ENCODE data around the gene FUT4.
"Not testable (repeated sequence)": the region's sequence is repeated elsewhere in the genome, so short reads cannot be mapped to it uniquely, and the experiment has no call there.

Gene FUT4

DNA sequence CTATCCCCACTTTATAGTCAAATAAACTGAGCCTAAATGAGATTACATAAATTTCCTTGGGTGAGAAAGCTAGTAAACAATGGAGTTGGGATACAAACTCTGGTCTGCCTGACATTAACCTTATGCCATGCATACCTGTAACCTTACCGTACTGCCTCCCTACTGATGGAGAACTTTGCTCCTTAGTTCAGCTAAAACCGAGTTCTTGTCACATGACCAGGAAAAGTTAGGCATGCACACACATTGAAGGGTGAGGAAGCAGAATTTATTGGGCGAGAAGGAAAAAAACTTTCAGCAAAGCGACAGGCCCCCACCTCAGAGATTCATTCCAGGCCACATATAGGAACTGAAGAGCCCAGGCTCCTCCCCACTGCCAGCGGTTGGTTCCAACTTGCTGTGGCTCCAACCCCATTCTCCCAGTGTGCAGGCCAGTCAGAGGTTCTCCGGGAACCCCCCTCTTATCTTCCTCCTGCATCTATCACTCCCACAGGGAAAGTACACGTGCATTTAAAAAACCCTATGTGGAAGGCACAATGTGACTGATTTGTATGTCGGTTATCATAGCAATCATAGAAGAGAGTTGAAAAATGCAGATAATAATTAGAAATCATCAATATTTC is 20.2 kb downstream of the FUT4 start:
- no peak for DNase-seq

DNA sequence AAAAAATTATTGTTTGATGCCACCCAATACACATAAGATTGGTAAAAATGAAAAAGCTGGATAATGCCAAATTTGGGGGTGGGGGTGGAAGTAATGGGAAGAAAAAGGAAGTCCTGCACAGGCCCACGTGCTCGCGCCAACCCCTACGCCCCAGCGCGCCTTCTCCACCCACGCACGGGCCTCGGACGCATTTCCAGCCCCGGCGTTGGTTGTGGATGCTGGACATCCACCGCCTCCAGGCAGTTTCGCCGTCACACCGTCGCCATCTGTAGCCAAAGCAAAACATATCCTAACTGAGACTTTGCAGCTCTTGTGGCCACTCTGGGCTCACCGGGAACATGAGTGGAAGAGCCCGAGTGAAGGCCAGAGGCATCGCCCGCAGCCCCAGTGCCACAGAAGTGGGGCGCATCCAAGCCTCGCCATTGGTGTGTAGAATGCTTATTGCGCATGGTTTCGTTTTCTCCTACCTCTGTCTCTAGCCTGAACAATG is 23.5 kb downstream of the FUT4 start, which contains the start of gene PIWIL4:
Gene PIWIL4, plus strand, starts transcription at position 188 of the 490 bp plus-strand sequence. Its CDS starts 151 bp downstream, at position 339.
- DNase-seq: no peak

DNA sequence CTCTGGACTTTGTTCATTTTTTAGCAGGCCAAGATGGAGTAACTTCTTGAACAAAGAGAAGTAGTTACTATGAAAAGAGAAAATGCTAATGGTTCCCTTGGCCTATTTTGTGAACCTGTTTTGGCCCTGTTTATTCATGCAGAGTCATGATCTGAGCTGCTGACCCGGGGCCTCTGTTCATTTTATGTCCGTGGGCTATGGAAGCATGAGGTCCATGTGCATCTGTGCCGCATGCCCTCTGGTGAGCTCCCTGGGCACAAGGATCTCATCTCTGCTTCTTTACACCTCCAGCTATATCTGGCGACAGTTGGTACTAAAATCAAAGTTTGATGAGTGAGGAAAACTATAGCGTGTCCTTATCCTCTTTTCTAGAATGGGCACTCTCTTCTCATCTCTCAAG is 24.5 kb downstream of the FUT4 start:
- DNase-seq: no peak

DNA sequence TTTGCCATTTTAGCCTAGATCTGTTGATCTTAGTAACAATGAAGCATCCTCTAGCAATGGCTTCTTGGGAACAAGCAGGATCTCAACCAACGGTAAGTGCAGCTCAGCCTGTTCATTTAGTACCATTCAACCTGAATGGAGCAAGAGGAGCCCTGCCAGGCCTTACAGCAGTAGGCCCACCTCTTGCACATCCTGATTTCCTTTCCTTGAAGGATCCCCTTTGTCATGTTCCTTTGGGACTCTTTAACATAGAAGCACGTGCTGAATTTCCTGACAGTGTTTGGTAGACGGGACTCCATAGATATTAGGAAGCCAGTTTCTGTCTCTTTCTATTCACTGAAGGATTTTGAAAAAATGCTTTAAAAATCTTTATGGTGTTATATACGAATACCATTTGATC is 25.0 kb downstream of the FUT4 start:
- no peak for DNase-seq

DNA sequence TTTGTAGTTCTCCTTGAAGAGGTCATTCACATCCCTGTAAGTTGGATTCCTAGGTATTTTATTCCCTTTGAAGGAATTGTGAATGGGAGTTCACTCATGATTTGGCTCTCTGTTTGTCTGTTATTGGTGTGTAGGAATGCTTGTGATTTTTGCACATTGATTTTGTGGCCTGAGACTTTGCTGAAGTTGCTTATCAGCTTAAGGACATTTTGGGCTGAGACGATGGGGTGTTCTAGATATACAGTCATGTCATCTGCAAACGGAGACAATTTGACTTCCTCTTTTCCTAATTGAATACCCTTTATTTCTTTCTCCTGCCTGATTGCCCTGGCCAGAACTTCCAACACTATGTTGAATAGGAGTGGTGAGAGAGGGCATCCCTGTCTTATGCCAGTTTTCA is 29.3 kb downstream of the FUT4 start:
- DNase-seq: not testable (repeated sequence)

DNA sequence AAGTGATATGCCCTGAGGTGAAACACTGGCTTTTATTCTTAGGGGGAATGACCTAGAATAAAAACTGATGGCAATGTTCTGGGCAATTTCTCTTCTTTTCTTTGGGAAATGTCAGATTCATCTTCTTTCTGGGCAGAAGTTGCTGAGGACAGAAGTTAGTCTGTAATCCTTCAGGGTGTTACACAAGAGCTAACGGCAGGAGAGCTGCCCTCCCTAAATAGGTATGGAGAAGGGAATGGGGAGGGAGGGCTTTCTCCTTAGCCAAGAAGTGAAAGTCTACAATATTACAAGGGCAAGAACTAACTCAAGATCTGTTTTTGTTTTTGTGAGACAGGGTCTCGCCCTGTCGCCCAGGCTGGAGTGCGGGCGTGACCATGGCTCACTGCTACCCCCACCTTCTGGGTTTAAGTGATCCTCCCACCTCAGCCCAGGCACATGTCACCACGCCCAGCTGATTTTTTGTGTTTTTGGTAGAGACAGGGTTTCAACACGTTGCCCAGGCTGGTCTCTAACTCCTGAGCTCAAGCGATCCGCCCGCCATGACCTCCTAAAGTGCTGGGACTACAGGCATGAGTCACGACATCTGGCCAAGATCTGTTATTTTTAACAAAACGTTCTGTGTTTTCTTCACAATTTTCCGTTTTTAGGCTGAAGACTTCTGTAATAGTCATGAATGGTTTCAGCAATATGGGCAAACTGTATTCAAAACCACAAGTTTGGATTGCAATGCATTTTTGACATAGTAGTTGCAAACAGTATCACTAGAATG is 30.7 kb downstream of the FUT4 start:
- peak in 1 of 56 donors; percentile 7 for DNase-seq

DNA sequence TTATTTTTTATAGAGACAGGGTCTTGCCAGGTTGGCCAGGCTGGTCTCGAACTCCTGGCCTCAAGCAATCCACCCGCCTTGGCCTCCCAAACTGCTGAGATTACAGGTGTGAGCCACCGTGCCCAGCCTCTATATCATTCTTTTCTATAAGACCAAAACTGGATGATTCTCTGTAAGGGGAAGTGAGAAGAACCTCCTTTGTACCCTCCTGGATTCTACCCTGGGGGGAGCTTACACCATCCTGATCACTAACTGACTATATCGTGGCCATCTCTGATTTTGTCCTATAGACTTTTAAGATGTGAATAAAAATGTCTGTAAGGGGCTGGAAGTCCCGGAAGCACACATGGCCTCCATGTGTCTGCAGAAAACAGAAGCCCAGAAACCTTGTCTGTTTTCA is 32.6 kb downstream of the FUT4 start:
- DNase-seq: no peak

DNA sequence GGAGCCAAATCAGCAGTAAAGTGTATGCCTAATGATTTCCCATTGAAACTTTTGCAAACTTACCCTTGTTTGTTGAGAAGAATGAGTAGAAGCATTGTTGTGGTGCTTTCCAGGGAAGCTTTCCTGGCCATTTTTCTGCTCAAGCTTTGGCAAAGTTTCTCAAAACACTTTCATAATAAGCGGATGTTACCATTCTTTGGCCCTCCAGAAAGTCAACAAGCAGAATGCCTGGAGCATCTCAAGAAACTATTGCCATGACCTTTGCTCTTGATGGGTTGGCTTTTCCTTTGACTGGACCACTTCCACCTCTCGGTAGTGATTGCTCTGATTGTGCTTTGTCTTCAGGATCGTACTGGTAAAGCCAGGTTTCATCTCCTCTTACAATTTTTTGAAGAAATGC is 34.1 kb downstream of the FUT4 start:
- no peak for DNase-seq

DNA sequence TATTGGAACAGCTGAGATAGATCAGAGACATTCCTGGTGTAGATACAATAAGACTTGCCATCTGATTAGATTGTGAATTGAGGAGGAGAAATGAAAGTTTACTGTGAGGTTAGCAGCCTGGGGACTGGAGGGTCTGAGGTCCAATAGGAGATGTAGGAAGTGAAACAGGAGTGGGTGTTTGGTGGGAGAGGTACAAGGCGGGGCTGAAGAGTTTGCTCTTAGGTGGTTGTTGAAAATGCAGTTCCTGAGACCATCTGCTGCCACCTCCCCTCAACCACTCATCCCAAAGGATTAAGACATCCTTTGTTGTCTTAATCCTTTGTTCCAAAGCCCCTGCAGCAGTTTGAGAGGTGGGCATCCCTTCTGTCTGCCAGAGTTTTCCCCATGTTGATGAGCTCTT is 38.2 kb downstream of the FUT4 start:
- DNase-seq: no peak

DNA sequence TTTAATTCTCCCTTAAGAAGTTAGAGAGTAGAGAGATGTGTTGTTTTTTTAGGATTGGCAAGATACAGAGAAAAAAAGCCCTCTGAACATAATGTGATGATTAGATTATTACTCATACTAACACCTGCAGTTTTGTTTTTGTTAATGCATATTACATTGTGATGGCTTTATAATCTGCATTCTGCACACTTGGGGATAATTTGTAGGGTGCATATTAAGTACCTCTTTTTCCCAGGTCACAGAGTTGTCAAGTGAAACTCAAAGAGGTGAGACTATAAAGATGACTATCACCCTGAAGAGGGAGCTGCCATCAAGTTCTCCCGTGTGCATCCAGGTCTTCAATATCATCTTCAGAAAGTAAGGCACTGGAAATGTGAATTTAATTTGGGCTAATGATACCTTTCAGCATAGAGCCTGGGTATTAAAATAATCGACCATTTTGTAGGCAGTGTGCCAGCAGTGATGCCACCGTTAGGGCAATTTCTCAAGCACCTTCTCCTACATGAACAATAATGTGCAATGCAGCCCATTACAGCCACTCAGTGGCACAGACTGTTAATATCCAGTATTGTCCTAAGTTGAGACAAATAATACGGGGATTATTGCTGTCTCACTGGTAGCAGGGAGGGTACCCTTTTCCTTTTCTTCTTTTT is 39.6 kb downstream of the FUT4 start:
- DNase-seq: no peak

DNA sequence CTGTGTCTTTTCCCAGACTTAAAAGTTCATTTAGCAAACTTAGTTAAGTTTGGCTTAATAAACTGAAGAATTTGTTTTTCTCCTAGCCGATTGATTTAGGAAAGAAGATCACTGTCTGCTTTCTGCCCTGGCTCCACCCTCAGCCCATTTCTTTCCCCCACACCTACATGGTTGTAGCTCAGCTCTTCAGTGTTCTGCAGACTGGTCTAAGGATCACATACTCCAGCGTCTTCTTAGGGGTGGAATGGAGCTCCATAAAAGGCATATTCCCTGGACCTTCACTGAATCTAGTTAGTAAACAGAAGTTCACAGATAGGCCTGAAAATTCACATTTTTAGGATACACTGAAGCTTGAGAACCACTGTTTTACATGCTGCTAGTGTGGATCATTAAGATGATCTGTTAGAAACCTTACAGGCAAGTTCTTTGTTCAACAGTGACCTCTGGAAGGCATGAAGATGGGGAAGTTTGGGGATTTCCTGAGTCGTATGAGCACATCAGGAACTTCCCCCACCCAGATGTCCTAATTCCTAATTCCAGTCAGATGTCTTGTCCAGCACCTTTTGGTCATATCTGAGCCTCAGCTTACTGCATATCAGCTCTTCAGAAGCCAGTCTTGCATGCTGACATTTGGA is 40.3 kb downstream of the FUT4 start:
- DNase-seq: peak in 1 of 56 donors; percentile 14

DNA sequence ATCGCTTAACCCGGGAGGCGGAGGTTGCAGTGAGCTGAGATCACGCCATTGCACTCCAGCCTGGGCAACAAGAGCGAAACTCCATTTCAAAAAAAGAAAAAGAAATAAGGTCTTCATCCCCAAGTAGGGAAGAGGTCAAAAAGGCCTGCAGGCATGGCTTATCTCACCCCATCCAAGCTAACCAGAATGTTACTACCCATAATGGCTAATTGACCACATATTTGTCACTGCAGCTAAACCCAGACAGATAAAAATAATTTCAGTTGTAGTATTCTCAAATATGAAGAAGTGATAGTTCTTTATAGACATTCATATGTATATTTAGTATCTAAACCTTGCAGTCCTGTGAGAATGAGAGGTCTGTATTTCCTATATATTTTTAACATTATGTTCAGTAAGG is 41.3 kb downstream of the FUT4 start:
- DNase-seq: no peak

DNA sequence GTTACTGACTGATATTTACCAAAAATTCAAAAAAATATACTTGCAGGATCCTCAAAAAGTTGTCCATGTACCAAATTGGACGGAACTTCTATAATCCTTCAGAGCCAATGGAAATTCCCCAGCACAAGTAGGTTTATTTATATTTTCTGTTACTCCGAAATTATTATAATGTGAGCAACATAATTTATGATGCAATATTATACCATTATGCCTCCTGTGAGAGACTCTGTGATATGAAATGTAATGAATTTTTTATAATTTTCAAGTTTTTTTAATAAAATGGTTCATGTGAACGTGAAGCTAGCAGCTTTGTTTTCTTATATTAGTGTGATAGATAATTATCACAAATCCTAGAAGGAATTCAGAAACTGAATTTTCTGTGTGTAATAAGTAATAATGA is 41.7 kb downstream of the FUT4 start:
- DNase-seq: no peak

DNA sequence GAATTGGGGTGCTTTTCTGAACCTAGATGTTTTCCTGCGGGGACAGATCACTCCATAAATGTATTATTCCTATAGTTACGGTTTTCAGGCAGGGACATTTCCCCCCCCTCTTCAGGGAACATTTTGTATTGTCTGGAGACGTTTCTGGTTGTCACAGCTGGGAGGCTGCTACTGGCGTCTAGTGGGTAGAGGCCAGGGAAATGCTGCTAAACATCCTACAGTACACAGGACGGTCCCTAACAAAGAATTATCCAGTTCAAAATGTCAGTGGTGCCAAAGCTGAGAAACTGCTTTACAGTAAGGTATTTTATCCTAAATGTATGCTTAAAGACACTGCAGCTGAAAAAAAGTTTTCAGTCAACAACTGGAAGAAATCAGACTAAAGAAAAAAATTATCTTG is 42.8 kb downstream of the FUT4 start:
- peak in 6 of 56 donors; percentile 2 to 25 (median 13) for DNase-seq

DNA sequence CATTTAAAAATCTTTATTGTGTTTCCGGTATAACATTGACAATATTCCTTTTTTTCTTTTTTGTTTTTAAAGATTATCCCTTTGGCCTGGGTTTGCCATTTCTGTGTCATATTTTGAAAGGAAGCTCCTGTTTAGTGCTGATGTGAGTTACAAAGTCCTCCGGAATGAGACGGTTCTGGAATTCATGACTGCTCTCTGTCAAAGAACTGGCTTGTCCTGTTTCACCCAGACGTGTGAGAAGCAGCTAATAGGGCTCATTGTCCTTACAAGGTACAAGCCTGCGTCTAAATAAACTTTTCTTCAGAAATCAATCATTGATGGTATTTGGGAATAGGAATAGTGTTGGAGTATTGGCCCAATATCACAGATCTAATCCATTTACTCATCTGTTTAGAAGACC is 43.3 kb downstream of the FUT4 start:
- no peak for DNase-seq

DNA sequence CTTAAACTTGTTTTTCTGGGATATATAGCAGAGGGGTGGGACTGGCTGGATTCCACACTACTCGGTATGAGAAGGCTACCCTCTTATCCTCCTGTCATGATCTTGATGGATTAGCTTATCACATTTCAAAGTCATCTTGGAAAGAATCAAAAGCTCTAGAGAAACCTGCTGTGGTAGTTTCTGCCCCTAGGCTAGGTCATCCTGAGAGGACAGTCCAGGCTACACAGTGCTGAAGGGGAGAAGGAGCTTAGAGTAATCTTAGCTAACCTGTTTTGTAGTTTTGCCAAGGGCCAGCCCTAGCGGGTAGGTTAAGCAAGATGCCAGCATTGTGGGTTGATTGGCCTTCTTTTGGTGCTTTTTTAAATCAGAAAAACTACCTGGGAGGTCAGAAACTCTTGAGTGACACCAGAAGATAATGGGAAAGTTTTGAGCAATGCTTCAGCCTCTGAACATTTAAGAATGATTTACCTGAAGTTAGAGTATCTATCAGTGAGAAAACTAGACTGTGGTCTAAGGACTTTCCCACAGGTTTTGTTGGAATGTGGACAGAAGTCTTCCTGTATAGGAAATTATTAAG is 44.7 kb downstream of the FUT4 start:
- no peak for DNase-seq

DNA sequence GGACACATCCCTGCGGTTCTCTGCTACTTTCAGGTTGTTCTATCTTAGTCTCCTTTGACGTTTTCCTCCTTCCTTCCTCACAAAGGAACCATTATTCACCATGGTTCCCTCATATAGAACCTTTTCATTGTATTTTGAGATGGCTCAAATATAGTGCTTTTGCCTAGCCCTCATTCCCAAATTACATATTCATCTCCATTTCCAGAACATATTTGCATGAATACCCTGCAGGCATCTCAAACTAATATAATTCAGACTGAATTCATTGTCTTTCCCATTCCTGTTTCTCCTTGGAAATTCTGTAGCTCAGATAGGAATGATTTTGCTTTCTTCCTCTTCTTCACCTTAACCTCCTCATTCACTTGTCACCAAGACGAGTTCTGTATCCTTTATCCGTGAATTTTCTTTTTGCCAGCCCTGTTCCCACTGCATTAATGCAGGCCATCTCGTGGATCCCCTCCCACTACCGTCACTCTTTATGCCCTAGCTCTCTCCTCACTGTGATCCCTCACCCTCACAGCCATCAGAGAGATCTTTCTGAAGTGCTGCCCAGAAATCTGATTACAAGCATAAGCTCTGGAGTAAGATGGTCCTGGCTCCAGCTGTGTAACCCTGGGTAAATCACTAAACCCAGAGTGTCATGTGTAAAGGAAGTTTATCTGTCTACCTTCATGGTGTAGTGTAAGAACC is 46.8 kb downstream of the FUT4 start:
- no peak for DNase-seq

DNA sequence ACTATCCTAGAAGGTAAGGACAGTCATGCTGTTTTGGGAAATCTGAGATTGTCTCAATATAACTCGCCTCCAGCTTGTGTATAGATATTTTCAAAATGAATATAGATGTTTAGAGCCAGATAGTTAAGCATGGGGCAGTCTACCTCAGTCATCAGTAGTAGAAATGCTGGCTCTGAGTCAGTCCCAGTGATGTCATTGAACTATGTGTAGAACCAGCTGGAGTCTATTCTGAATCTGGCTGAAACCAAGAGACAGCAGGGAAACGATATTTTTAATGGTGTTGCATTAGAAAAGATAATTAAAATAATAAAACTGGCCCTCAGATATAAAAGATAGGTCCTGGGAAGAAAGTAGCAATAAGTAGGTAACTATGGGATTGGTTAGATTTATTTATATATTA is 49.3 kb downstream of the FUT4 start:
- DNase-seq: peak in 1 of 56 donors; percentile 6

DNA sequence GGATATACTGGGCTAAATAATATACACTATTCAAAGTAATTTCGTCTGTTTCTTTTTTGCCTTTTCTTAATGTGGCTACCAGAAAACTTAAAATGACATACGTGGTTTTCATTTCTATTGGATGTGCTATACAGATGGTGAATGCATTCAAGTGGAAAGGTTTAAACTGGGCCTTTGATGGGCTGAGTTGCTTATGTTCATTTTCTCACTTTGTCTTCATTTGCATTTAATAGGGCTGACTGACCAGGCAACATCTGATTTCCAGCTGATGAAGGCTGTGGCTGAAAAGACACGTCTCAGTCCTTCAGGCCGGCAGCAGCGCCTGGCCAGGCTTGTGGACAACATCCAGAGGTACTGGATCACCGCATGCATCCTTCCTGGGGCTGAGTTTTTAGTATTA is 51.4 kb downstream of the FUT4 start:
- DNase-seq: no peak

DNA sequence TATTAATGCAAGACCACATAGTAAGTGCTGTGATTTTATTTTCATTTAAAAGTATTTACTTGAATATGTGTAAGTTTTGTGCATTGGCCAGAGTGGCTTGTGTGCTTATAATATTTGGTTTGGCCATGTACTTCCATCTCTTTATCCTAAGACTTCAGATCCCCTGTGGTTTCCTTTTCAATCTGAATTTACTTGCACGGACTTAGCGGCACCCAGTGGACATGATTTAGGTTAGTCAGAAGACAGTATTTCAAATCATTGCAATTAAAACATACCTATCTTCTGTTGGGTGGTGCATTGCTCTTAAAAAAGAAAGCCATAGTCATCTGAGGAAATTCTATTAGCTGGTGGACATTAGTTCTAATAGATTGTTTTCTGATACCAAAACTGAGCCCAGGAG is 54.2 kb downstream of the FUT4 start:
- no peak for DNase-seq

All from amygdala (tissue), 56 donors.